Lung (tissue), 16 donors: Measurements from ENCODE around the gene RNF151. TPM values are rescaled to one million over a fixed set of nuclear protein-coding genes. Genes with fewer than 3 reads are reported as not detected.

Source experiments
- ATAC-seq: fragments of 200-7000 bp; cut with Tn5 transposase; one replicate; pipeline ENCODE4 v1.9.1; 2020; ENCODE audit warnings: moderate number of reproducible peaks; ENCODE audit not compliant: insufficient read depth, low FRiP score
- DNase-seq, 3 donors: peaks; one replicate each; pipeline ENCODE4 v3.0.0-alpha.2; 2013 to 2017
- H3K27ac ChIP-seq, 2 donors: one replicate each; pipeline ENCODE4 v1.5.1; 2013; ENCODE audit warnings: mild to moderate bottlenecking in 2 of 2, moderate library complexity in 2 of 2, control low read depth in 1 of 2, inconsistent platforms in 1 of 2, low read depth in 1 of 2, low read length in 1 of 2
- H3K27me3 ChIP-seq, 3 donors: one replicate each; pipeline ENCODE4 v1.5.1; 2013; ENCODE audit warnings: low read length in 2 of 3; ENCODE audit not compliant: control insufficient read depth in 3 of 3, insufficient read depth in 3 of 3
- H3K36me3 ChIP-seq, 4 donors: one replicate each; pipeline ENCODE4 v1.5.1; 2013; ENCODE audit warnings: low read length in 4 of 4, mild to moderate bottlenecking in 1 of 4, moderate library complexity in 1 of 4; ENCODE audit not compliant: control insufficient read depth in 4 of 4, insufficient read depth in 4 of 4
- H3K4me1 ChIP-seq, 5 donors: one replicate each; pipeline ENCODE4 v1.5.1; 2013; ENCODE audit warnings: low read length in 5 of 5, mild to moderate bottlenecking in 2 of 5, moderate library complexity in 1 of 5; ENCODE audit not compliant: control insufficient read depth in 5 of 5, insufficient read depth in 5 of 5
- H3K4me3 ChIP-seq: one replicate; pipeline ENCODE4 v1.5.1; 2013; ENCODE audit warnings: mild to moderate bottlenecking, control low read depth, moderate library complexity
- H3K9ac ChIP-seq, 2 donors: one replicate each; pipeline ENCODE4 v1.5.1; 2013; ENCODE audit warnings: low read length in 2 of 2, control low read depth in 1 of 2; ENCODE audit not compliant: insufficient read depth in 1 of 2
- H3K9me3 ChIP-seq, 4 donors: one replicate each; pipeline ENCODE4 v1.5.1; 2013; ENCODE audit warnings: low read length in 3 of 4, mild to moderate bottlenecking in 1 of 4, moderate library complexity in 1 of 4; ENCODE audit not compliant: control insufficient read depth in 4 of 4, insufficient read depth in 3 of 4
- CTCF ChIP-seq: IDR thresholded peaks from 2 replicates; pipeline ENCODE4 v1.5.1; 2012; ENCODE audit warnings: mild to moderate bottlenecking; ENCODE audit errors: control extremely low read depth, extremely low read depth
- WGBS, 2 donors: extraction: QIAGEN DNeasy Blood & Tissue Kit; methylation state at CpG; one replicate each; pipeline ENCODE4 v1.1.7; 2013; 5-methylcytosine and 5-hydroxymethylcytosine counted together
- long read RNA-seq, 5 donors: transcript quantifications; one replicate each; lab custom pipeline, GENCODE V29; 2026
- polyA plus RNA-seq, 2 donors: library from polyadenylated mRNA; stranded (reverse); fragments of 200-250 nt; gene quantifications; one replicate each; pipeline ENCODE4 v1.2.1, GENCODE V29; 2013
- total RNA-seq, 2 donors: library from RNA; depleted of rRNA in 1 of 2; stranded (reverse); fragments of >200 nt in 1 of 2; gene quantifications; one replicate each; pipeline ENCODE4 v1.2.1, GENCODE V29; 2014 to 2021
- donor health status: control.
- donor health status: control.
- donor health status: Bipolar disorder and iron deficiency.
- donor health status: healthy.
- donor health status: DM: yes; HTN: yes; CAD: no.

The RNF151 gene
- total RNA-seq (not detected), polyA plus RNA-seq (under 1 TPM in 1 of 2 donors, not detected in 1; 0.15 TPM)
- long read RNA-seq, donor 1: 0 reads
- long read RNA-seq, donor 2: 0 reads
- long read RNA-seq, donor 3: 0 reads
- long read RNA-seq, donor 4: 0 reads
- long read RNA-seq, donor 5, partial matches to known transcripts: 0 of 1 reads
- long read RNA-seq, donor 5, other reads (novel, unspliced or antisense): 0 of 1 reads

GRCh38 chr16:1966460-1966859, at the start of gene RNF151:
Gene RNF151, plus strand, starts transcription at chr16:1966856. Its CDS starts 26 bp downstream, at chr16:1966882.
- Histone ChIP-seq H3K4me3 (peak within 1 kb of the TSS; percentile 71), H3K4me1 (peaks cover 3 to 26% (median 6%) of the 10 kb centered on the region in 5 donors), H3K27me3 (no peaks in the 10 kb centered on the region), H3K27ac (peak within 1 kb of the TSS in 1 of 2 donors; percentile 97), H3K9ac (peak within 1 kb of the TSS; percentile 76 to 78), H3K9me3 (no peaks in the 10 kb centered on the region), H3K36me3 (peaks cover 6 to 18% (median 15%) of the 10 kb centered on the region in 4 donors)
- ATAC-seq (no peak), DNase-seq (no peak)
- WGBS, 2 donors: 99 to 100% methylated on average over 6 of the region's 6 CpGs
- TF ChIP-seq CTCF: no peak

- Histone ChIP-seq H3K4me1 (peaks cover 0 to 12% (median 0%) of the 10 kb centered on the region in 5 donors), H3K27ac (no peak overlapping the region), H3K9me3 (peaks cover 0 to 4% (median 0%) of the 10 kb centered on the region in 4 donors), H3K9ac (no peak overlapping the region), H3K36me3 (no peaks in the 10 kb centered on the region), H3K4me3 (no peak overlapping the region), H3K27me3 (peaks cover 7 to 50% (median 41%) of the 10 kb centered on the region in 3 donors)
- WGBS, 2 donors: 6 to 8% methylated on average over 22 of the region's 22 CpGs
- TF ChIP-seq CTCF: no peak
- no peak for ATAC-seq
- DNase-seq: no peak
These were observed 49.5 kb upstream of the RNF151 start for GRCh38 chr16:1917056-1917664.

GRCh38 chr16:1917665-1918350, 48.8 kb upstream of the RNF151 start:
- 2 to 3% methylated on average over 63 to 81 of the region's 81 CpGs for WGBS, 2 donors

More at GRCh38 chr16:1917665-1918350, 48.8 kb upstream of the RNF151 start:
- TF ChIP-seq CTCF: no peak
- peaks cover 7 to 56% (median 48%) of the 10 kb centered on the region in 3 donors for H3K27me3 ChIP-seq
- no peak overlapping the region for H3K9ac ChIP-seq
- H3K27ac ChIP-seq: no peak overlapping the region
- H3K4me3 ChIP-seq: no peak overlapping the region
- DNase-seq (no peak), ATAC-seq (no peak)
- H3K4me1 ChIP-seq: peaks cover 0 to 12% (median 0%) of the 10 kb centered on the region in 5 donors
- H3K36me3 ChIP-seq: no peaks in the 10 kb centered on the region
- H3K9me3 ChIP-seq: peaks cover 0 to 4% (median 0%) of the 10 kb centered on the region in 4 donors
